C4-2B (cell line): ENCODE data around the gene SYNGR4.

Experiments used
- H3K27ac ChIP-seq: fragments of 450-650 bp; 2 replicates; pipeline ENCODE4 v1.5.1; 2017
- ZFX ChIP-seq: fragments of 450-650 bp; IDR thresholded peaks from 2 replicates; pipeline ENCODE4 v1.6.1; 2017
- TF ChIP-seq, protein P1 (sequence below): fragments of 450-650 bp; conservative IDR thresholded peaks from 2 replicates; pipeline ENCODE4 v1.5.1; 2017; ENCODE audit warnings: mild to moderate bottlenecking

Gene SYNGR4

DNA sequence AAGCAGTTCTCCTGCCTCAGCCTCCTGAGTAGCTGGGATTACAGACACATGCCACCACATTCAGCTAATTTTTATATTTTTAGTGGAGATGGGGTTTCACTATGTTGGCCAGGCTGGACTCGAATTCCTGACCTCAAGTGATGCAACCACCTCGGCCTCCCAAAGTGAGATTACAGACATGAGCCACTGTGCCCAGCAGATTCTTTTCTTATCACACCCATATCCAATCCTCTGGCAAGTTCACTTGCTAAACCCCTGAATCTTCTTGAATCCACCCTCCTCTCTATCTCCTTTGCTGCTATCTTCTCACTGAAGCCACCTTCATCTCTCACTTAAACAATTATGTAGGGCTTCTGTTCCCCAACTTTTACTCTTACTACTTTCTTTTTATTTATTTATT lies 18.0 kb upstream of the SYNGR4 start:
- TF ChIP-seq, protein P1, sequence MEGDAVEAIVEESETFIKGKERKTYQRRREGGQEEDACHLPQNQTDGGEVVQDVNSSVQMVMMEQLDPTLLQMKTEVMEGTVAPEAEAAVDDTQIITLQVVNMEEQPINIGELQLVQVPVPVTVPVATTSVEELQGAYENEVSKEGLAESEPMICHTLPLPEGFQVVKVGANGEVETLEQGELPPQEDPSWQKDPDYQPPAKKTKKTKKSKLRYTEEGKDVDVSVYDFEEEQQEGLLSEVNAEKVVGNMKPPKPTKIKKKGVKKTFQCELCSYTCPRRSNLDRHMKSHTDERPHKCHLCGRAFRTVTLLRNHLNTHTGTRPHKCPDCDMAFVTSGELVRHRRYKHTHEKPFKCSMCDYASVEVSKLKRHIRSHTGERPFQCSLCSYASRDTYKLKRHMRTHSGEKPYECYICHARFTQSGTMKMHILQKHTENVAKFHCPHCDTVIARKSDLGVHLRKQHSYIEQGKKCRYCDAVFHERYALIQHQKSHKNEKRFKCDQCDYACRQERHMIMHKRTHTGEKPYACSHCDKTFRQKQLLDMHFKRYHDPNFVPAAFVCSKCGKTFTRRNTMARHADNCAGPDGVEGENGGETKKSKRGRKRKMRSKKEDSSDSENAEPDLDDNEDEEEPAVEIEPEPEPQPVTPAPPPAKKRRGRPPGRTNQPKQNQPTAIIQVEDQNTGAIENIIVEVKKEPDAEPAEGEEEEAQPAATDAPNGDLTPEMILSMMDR, result no peak

DNA sequence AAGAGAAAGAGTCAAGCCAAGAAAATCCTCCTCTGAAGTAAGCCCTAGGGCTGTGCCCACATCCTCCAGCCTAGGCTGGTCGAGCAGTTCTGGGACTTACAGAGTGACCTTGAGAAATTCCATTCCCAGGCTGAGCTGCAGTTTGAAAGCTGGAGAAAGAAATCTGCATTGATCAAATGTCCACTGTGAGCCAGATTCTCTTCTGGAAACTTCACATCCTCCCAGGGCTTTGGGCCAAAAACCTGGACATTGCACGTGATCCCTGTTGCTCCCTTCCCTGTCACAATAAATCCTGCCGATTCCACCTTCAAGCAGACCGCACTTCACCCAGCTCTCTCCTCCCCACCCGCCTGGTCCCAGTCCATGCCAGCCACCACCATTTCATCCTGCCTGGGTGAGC lies 16.1 kb upstream of the SYNGR4 start:
- H3K27ac ChIP-seq, result no peak overlapping the region
- TF ChIP-seq, protein P1, result no peak
- no peak for TF ChIP-seq ZFX

More for the DNA sequence above, 18.0 kb upstream of the SYNGR4 start:
- no peak overlapping the region for H3K27ac ChIP-seq

DNA sequence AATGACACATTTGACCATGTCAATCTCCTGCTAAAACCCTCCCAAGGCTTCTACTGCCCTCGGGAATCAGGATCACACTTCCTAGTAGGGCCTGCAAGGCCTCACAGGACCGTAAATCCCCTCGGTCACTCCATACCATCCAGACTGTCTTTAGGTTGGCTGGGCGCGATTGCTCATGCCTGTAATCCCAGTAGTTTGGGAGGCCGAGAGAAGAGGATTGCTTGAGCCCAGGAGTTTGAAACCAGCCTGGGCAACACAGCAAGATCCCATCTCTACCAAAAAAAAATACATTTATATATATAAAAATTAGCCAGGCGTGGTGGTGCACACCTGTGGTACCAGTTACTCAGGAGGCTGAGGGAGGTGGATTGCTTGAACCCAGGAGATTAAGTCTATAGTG lies 15.4 kb upstream of the SYNGR4 start:
- TF ChIP-seq, protein P1, result no peak
- no peak for TF ChIP-seq ZFX
- no peak overlapping the region for H3K27ac ChIP-seq

DNA sequence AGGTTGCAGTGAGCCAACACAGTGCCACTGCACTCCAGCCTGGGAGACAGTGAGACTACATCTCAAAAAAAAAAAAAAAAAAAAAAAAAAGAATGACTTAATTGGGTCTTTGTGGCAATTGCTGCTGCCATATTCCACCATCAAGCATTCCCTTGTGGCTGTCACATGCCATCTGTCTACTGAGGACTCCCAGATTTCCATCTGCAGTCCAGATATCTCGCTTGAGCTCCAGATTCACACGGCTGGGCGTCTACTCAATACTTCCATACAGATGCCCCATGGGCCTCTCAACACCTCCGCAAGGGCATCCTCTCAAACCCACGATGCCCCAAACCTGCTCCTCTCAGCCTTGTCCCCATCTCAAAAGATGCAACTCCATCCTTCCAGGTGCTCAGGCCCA lies 13.3 kb upstream of the SYNGR4 start:
- TF ChIP-seq, protein P1, result no peak
- TF ChIP-seq ZFX, result no peak
- H3K27ac ChIP-seq, result no peak overlapping the region

DNA sequence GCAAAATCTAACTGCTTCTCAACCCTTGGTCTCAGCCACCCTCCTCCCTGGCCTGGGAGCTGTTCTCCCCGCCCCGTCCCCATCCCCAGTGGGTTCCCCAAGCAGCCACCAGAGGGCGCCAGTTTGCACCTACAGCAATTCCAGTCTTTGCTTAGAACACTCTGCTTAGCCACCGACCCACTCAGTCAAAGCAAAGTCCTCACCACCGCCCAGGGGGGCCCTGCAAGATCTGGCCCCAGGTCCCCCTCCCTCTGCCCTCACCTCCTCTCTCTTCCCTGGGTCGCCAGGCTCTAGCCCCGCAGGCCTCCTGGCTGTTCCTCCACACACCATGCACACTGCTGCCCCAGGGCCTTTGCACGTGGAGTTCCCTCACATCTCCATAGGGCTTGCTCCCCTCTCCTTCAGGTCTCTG lies 12.8 kb upstream of the SYNGR4 start:
- TF ChIP-seq, protein P1, result peak; percentile 78
- TF ChIP-seq ZFX, result no peak
- H3K27ac ChIP-seq, result no peak overlapping the region

DNA sequence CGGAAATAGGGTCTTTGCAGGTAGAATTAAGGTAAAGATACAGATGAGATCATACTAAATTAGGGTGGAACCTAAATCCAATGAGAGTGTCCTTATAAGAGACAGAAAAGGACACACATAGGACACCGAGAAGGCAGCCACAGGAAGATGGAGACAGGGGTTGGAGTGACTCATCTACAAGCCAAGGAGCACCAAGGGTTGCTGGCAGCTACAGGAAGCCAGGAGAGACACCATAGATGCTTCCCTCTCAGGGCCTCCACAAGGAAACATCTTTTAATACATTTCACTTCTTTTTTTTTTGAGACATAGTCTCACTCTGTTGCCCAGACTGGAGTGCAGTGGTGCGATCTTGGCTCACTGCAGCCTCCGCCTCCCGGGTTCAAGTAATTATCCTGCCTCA lies 10.5 kb upstream of the SYNGR4 start:
- no peak overlapping the region for H3K27ac ChIP-seq

DNA sequence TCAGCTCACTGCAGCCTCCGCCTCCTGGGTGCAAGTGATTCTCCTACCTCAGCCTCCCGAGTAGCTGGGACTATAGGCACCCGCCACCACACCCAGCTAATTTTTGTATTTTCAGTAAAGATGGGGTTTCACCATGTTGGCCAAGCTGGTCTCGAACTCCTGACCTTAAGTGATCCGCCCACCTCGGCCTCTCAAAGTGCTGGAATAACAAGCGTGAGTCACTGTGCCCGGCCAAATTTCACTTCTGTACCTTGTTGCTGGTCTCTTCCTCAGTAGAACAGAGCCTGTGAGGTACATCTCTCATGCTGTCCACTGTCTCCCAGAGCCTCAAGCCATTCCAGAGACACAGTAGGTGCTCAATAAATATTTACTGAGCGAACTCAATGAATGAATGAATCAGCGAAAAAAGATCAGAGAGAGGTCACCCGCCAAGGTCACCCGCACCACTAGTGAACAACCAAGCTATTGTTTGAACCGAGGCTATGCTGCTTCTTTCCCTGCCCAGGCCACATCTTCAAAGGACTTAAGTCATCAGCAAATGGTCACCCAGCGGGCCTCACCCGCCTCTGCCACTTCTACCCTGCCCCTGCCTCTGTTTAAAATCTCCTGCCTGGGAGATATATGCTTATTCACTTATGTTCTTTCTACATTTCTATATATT lies 9.7 kb upstream of the SYNGR4 start:
- TF ChIP-seq ZFX, result no peak
- TF ChIP-seq, protein P1, result no peak
- H3K27ac ChIP-seq, result no peak overlapping the region

More for the DNA sequence above, 10.5 kb upstream of the SYNGR4 start:
- TF ChIP-seq, protein P1, result no peak
- no peak for TF ChIP-seq ZFX
